Measurements from ENCODE around the gene TANC1. TPM values are rescaled to one million over a fixed set of nuclear protein-coding genes. Genes with fewer than 3 reads are reported as not detected.

Gene TANC1
- total RNA-seq, 5 donors from 2014 or later (not counting 1 experiment from before 2014, with no cell fraction given), result 0.26 to 0.61 (median 0.50) TPM

GRCh38 chr2:158928515-158928914, 39.9 kb upstream of the TANC1 start:
- POLR2A ChIA-PET, result interaction anchor here in 1 of 2 donors (0.6 kb wide), 1 partner anchor 588 kb away, joined by 3 read pairs; no protein-coding TSS in a partner anchor
- DNase-seq (no peak), ATAC-seq (replicated peaks in 1 of 4) (no peak)
- Histone ChIP-seq H3K9me3 (no peaks in the 10 kb centered on the region), H3K4me3 (ENCODE audit: control insufficient read depth in 1 of 2, extremely low read depth in 1 of 2, low read length in 1 of 2) (no peak overlapping the region), H3K4me1 (ENCODE audit: control insufficient read depth in 1 of 2, extremely low read depth in 1 of 2, insufficient read depth in 2 of 2, low read length in 2 of 2) (no peaks in the 10 kb centered on the region), H3K27me3 (replicated peaks in 1 of 2; ENCODE audit: control insufficient read depth in 2 of 2, extremely low read depth in 1 of 2, insufficient read depth in 2 of 2, low read length in 1 of 2) (no peaks in the 10 kb centered on the region), H3K36me3 (ENCODE audit: control insufficient read depth in 2 of 2, extremely low read depth in 1 of 2, insufficient read depth in 1 of 2, low read length in 1 of 2) (no peaks in the 10 kb centered on the region), H3K27ac (ENCODE audit: low read length) (no peak overlapping the region)
- Mint-ChIP-seq H3K9me3 (peaks cover 4 to 9% (median 9%) of the 10 kb centered on the region in 3 donors), H3K4me3 (no peak overlapping the region), H3K4me1 (no peaks in the 10 kb centered on the region), H3K27me3 (peaks cover 0 to 6% of the 10 kb centered on the region in 2 donors), H3K27ac (no peak overlapping the region), H3K36me3 (no peaks in the 10 kb centered on the region)
- no CpG with 5 or more reads among the region's 2 CpGs for WGBS (ENCODE audit: insufficient coverage)
- CTCF ChIA-PET, result no interaction called here

- no peak for ATAC-seq (replicated peaks in 1 of 4)
- Histone ChIP-seq H3K27me3 (replicated peaks in 1 of 2; ENCODE audit: control insufficient read depth in 2 of 2, extremely low read depth in 1 of 2, insufficient read depth in 2 of 2, low read length in 1 of 2) (no peaks in the 10 kb centered on the region), H3K36me3 (ENCODE audit: control insufficient read depth in 2 of 2, extremely low read depth in 1 of 2, insufficient read depth in 1 of 2, low read length in 1 of 2) (no peaks in the 10 kb centered on the region), H3K4me3 (ENCODE audit: control insufficient read depth in 1 of 2, extremely low read depth in 1 of 2, low read length in 1 of 2) (no peak overlapping the region), H3K27ac (ENCODE audit: low read length) (no peak overlapping the region), H3K4me1 (ENCODE audit: control insufficient read depth in 1 of 2, extremely low read depth in 1 of 2, insufficient read depth in 2 of 2, low read length in 2 of 2) (no peaks in the 10 kb centered on the region), H3K9me3 (no peaks in the 10 kb centered on the region)
- POLR2A ChIA-PET, result interaction anchor here in 1 of 2 donors (0.6 kb wide), 1 partner anchor 588 kb away, joined by 3 read pairs; no protein-coding TSS in a partner anchor
- CTCF ChIA-PET, result interaction anchor here in 1 of 2 donors (1.3 kb wide), 1 partner anchor 27 kb away, joined by 4 read pairs; no protein-coding TSS in a partner anchor
- H3K4me3 Mint-ChIP-seq, result no peak overlapping the region
- peaks cover 4 to 9% (median 9%) of the 10 kb centered on the region in 3 donors for H3K9me3 Mint-ChIP-seq
- no peaks in the 10 kb centered on the region for H3K4me1 Mint-ChIP-seq
- H3K27ac Mint-ChIP-seq, result no peak overlapping the region
- peaks cover 0 to 6% of the 10 kb centered on the region in 2 donors for H3K27me3 Mint-ChIP-seq
- DNase-seq, result no peak
- no peaks in the 10 kb centered on the region for H3K36me3 Mint-ChIP-seq
Measured at GRCh38 chr2:158928965-158929364, 39.5 kb upstream of the TANC1 start.

- H3K4me1 ChIP-seq (ENCODE audit: control insufficient read depth in 1 of 2, extremely low read depth in 1 of 2, insufficient read depth in 2 of 2, low read length in 2 of 2), result no peaks in the 10 kb centered on the region
- Mint-ChIP-seq H3K9me3 (peaks cover 4 to 9% (median 9%) of the 10 kb centered on the region in 3 donors), H3K4me3 (no peak overlapping the region), H3K36me3 (no peaks in the 10 kb centered on the region), H3K4me1 (no peaks in the 10 kb centered on the region), H3K27ac (no peak overlapping the region), H3K27me3 (peaks cover 0 to 7% of the 10 kb centered on the region in 2 donors)
- DNase-seq (no peak), ATAC-seq (replicated peaks in 1 of 4) (no peak)
- no peaks in the 10 kb centered on the region for H3K36me3 ChIP-seq (ENCODE audit: control insufficient read depth in 2 of 2, extremely low read depth in 1 of 2, insufficient read depth in 1 of 2, low read length in 1 of 2)
- H3K9me3 ChIP-seq, result no peaks in the 10 kb centered on the region
- no peak overlapping the region for H3K27ac ChIP-seq (ENCODE audit: low read length)
- CTCF ChIA-PET, result no interaction called here
- peaks cover 0 to 6% of the 10 kb centered on the region in 2 experiments for H3K27me3 ChIP-seq (replicated peaks in 1 of 2; ENCODE audit: control insufficient read depth in 2 of 2, extremely low read depth in 1 of 2, insufficient read depth in 2 of 2, low read length in 1 of 2)
- POLR2A ChIA-PET, result no interaction called here
- 40% methylated on average over 1 of the region's 2 CpGs for WGBS (ENCODE audit: insufficient coverage)
- H3K4me3 ChIP-seq (ENCODE audit: control insufficient read depth in 1 of 2, extremely low read depth in 1 of 2, low read length in 1 of 2), result no peak overlapping the region
Measured at GRCh38 chr2:158931572-158931971, 36.9 kb upstream of the TANC1 start.

DNA sequence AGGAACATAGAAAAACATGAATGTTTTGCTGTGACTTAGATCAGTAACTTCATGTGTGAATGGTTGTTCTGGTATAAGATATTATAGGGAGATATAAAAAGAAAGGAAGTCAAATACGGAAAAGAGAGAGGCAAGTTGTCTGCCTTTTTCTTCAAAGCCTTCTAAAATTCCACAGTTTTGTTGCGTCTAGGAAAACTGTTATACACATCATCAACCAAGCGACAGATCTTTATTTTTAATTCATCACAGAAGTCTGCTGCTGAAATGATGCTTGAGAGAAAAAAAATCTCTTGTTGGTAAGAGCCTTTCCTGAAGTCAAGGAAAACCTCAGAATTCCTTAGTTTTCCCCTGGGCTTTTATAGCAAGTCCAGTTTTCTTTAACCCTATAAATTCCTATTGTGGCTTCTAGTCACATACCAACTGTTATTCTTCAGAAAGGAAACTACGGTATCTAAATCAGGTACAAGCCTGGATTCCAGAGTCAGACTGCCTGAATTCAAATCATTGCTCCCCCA, 36.3 kb upstream of the TANC1 start:
- CTCF ChIA-PET, result no interaction called here
- no peaks in the 10 kb centered on the region for H3K4me1 Mint-ChIP-seq
- H3K27ac Mint-ChIP-seq, result no peak overlapping the region
- peaks cover 0 to 7% of the 10 kb centered on the region in 2 experiments for H3K27me3 ChIP-seq (replicated peaks in 1 of 2; ENCODE audit: control insufficient read depth in 2 of 2, extremely low read depth in 1 of 2, insufficient read depth in 2 of 2, low read length in 1 of 2)
- no peak overlapping the region for H3K27ac ChIP-seq (ENCODE audit: low read length)
- peaks cover 0 to 7% of the 10 kb centered on the region in 2 donors for H3K27me3 Mint-ChIP-seq
- no peak overlapping the region for H3K4me3 Mint-ChIP-seq
- POLR2A ChIA-PET, result no interaction called here
- no peaks in the 10 kb centered on the region for H3K36me3 ChIP-seq (ENCODE audit: control insufficient read depth in 2 of 2, extremely low read depth in 1 of 2, insufficient read depth in 1 of 2, low read length in 1 of 2)
- no peak overlapping the region for H3K4me3 ChIP-seq (ENCODE audit: control insufficient read depth in 1 of 2, extremely low read depth in 1 of 2, low read length in 1 of 2)
- DNase-seq (no peak), ATAC-seq (replicated peaks in 1 of 4) (no peak)
- H3K9me3 Mint-ChIP-seq, result peaks cover 4 to 9% (median 9%) of the 10 kb centered on the region in 3 donors
- no CpG with 5 or more reads among the region's 4 CpGs for WGBS (ENCODE audit: insufficient coverage)
- H3K36me3 Mint-ChIP-seq, result no peaks in the 10 kb centered on the region
- H3K9me3 ChIP-seq, result no peaks in the 10 kb centered on the region
- no peaks in the 10 kb centered on the region for H3K4me1 ChIP-seq (ENCODE audit: control insufficient read depth in 1 of 2, extremely low read depth in 1 of 2, insufficient read depth in 2 of 2, low read length in 2 of 2)

DNA sequence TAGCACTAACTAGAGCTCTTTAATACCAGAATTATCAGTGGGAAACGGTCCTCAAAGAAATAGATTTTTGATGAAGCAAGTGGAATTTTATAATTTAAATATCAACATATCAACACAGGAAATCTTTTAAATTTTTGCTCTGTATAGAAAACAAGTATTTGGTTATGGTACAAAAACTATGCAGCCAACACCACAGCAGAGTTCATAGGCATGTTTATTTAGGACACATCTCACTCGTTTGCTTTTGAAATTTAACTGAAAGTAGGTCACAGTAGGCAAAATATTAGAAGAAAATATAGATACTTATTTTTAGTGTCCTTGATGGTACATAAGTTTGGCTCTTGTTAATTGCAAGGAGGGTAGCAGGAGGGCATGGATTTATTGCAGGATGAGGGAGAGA, 34.3 kb upstream of the TANC1 start:
- Histone ChIP-seq H3K27me3 (replicated peaks in 1 of 2; ENCODE audit: control insufficient read depth in 2 of 2, extremely low read depth in 1 of 2, insufficient read depth in 2 of 2, low read length in 1 of 2) (peaks cover 0 to 7% of the 10 kb centered on the region in 2 experiments), H3K36me3 (ENCODE audit: control insufficient read depth in 2 of 2, extremely low read depth in 1 of 2, insufficient read depth in 1 of 2, low read length in 1 of 2) (no peaks in the 10 kb centered on the region), H3K4me3 (ENCODE audit: control insufficient read depth in 1 of 2, extremely low read depth in 1 of 2, low read length in 1 of 2) (no peak overlapping the region), H3K9me3 (no peaks in the 10 kb centered on the region), H3K27ac (ENCODE audit: low read length) (no peak overlapping the region), H3K4me1 (ENCODE audit: control insufficient read depth in 1 of 2, extremely low read depth in 1 of 2, insufficient read depth in 2 of 2, low read length in 2 of 2) (no peaks in the 10 kb centered on the region)
- DNase-seq (no peak), ATAC-seq (replicated peaks in 1 of 4) (no peak)
- H3K4me3 Mint-ChIP-seq, result no peak overlapping the region
- H3K27me3 Mint-ChIP-seq, result peaks cover 0 to 7% of the 10 kb centered on the region in 2 donors
- ChIA-PET POLR2A (interaction anchor here in 1 of 2 donors (0.6 to 0.7 kb wide), 2 partner anchors 20 to 902 kb away, joined by 4 read pairs; no protein-coding TSS in a partner anchor), CTCF (interaction anchor here in 1 of 2 donors (0.6 kb wide), 1 partner anchor 292 kb away, joined by 3 read pairs; no protein-coding TSS in a partner anchor)
- H3K36me3 Mint-ChIP-seq, result no peaks in the 10 kb centered on the region
- peaks cover 0 to 5% (median 5%) of the 10 kb centered on the region in 3 donors for H3K9me3 Mint-ChIP-seq
- no CpG with 5 or more reads among the region's 2 CpGs for WGBS (ENCODE audit: insufficient coverage)
- no peaks in the 10 kb centered on the region for H3K4me1 Mint-ChIP-seq
- no peak overlapping the region for H3K27ac Mint-ChIP-seq

- Histone ChIP-seq H3K4me1 (ENCODE audit: control insufficient read depth in 1 of 2, extremely low read depth in 1 of 2, insufficient read depth in 2 of 2, low read length in 2 of 2) (no peaks in the 10 kb centered on the region), H3K9me3 (no peaks in the 10 kb centered on the region), H3K27me3 (replicated peaks in 1 of 2; ENCODE audit: control insufficient read depth in 2 of 2, extremely low read depth in 1 of 2, insufficient read depth in 2 of 2, low read length in 1 of 2) (peaks cover 0 to 7% of the 10 kb centered on the region in 2 experiments), H3K36me3 (ENCODE audit: control insufficient read depth in 2 of 2, extremely low read depth in 1 of 2, insufficient read depth in 1 of 2, low read length in 1 of 2) (no peaks in the 10 kb centered on the region), H3K27ac (ENCODE audit: low read length) (no peak overlapping the region), H3K4me3 (ENCODE audit: control insufficient read depth in 1 of 2, extremely low read depth in 1 of 2, low read length in 1 of 2) (no peak overlapping the region)
- Mint-ChIP-seq H3K36me3 (no peaks in the 10 kb centered on the region), H3K9me3 (no peaks in the 10 kb centered on the region), H3K27ac (no peak overlapping the region), H3K27me3 (peaks cover 0 to 6% of the 10 kb centered on the region in 2 donors), H3K4me3 (no peak overlapping the region), H3K4me1 (no peaks in the 10 kb centered on the region)
- WGBS (ENCODE audit: insufficient coverage), result 97% methylated on average over 3 of the region's 3 CpGs
- ChIA-PET CTCF (no interaction called here), POLR2A (interaction anchor here in 1 of 2 donors (0.6 kb wide), 1 partner anchor 953 kb away, joined by 3 read pairs; no protein-coding TSS in a partner anchor)
- DNase-seq (no peak), ATAC-seq (replicated peaks in 1 of 4) (no peak)
Measured at GRCh38 chr2:158935617-158936016, 32.8 kb upstream of the TANC1 start.

Data from T-cell (primary cell).